C4-2B (cell line): ENCODE data around the gene RGS4.

Experiments
- H3K27ac ChIP-seq: fragments of 450-650 bp; 2 replicates; pipeline ENCODE4 v1.5.1; 2017
- CTCF ChIP-seq: fragments of 450-650 bp; conservative IDR thresholded peaks from 2 replicates; pipeline ENCODE4 v1.5.1; 2017; ENCODE audit warnings: mild to moderate bottlenecking
- ZFX ChIP-seq: fragments of 450-650 bp; IDR thresholded peaks from 2 replicates; pipeline ENCODE4 v1.6.1; 2017

Gene RGS4

GRCh38 chr1:163039707-163040093, 29.5 kb upstream of the RGS4 start:
- TF ChIP-seq CTCF: no peak
- no peak for TF ChIP-seq ZFX
- H3K27ac ChIP-seq: no peak overlapping the region

- TF ChIP-seq ZFX: no peak
- TF ChIP-seq CTCF: no peak
- no peak overlapping the region for H3K27ac ChIP-seq
These were observed 23.1 kb upstream of the RGS4 start for GRCh38 chr1:163046071-163046470.

GRCh38 chr1:163047951-163048659, 21.1 kb upstream of the RGS4 start:
- H3K27ac ChIP-seq: no peak overlapping the region
- no peak for TF ChIP-seq CTCF
- no peak for TF ChIP-seq ZFX

- TF ChIP-seq CTCF (no peak), ZFX (no peak)
These were observed 20.3 kb upstream of the RGS4 start for GRCh38 chr1:163048869-163049268.

GRCh38 chr1:163049296-163049695, 19.9 kb upstream of the RGS4 start:
- no peak for TF ChIP-seq ZFX
- no peak for TF ChIP-seq CTCF
- no peak overlapping the region for H3K27ac ChIP-seq

More at GRCh38 chr1:163048869-163049268, 20.3 kb upstream of the RGS4 start:
- H3K27ac ChIP-seq: no peak overlapping the region

GRCh38 chr1:163050496-163050895, 18.7 kb upstream of the RGS4 start:
- TF ChIP-seq ZFX (no peak), CTCF (no peak)
- H3K27ac ChIP-seq: no peak overlapping the region

- no peak for TF ChIP-seq CTCF
- TF ChIP-seq ZFX: no peak
These were observed 15.0 kb upstream of the RGS4 start for GRCh38 chr1:163054181-163054591.

More at GRCh38 chr1:163054181-163054591, 15.0 kb upstream of the RGS4 start:
- H3K27ac ChIP-seq: no peak overlapping the region
